ENCODE data around the gene ANO6.

DNA sequence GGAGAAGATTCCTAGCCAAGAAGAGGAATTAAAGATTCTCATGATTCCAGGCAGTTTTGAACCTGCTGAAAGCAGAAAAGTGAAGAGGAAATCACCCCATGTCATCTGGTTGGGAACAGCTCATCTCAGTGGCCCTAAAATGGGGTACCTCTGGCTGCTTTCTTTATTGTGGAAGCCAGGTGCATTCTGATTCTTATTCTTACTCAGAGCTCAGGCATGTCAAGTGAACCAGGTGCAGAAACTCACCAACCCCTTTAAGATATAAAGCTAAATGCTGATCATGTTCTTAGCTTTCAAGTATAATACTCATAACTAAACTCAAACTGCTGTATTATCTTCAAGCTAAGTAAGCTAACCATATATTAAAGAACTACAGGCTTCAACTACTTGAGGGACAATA is 259.7 kb downstream of the ANO6 start:
- TF ChIP-seq POLR2A (IDR thresholded peaks at IDR 0.05; ENCODE audit: extremely low read depth, insufficient read length) (no peak), MYC (IDR thresholded peaks at IDR 0.05; ENCODE audit: low read depth, low read length) (no peak)
- TF ChIP-seq, protein P1, sequence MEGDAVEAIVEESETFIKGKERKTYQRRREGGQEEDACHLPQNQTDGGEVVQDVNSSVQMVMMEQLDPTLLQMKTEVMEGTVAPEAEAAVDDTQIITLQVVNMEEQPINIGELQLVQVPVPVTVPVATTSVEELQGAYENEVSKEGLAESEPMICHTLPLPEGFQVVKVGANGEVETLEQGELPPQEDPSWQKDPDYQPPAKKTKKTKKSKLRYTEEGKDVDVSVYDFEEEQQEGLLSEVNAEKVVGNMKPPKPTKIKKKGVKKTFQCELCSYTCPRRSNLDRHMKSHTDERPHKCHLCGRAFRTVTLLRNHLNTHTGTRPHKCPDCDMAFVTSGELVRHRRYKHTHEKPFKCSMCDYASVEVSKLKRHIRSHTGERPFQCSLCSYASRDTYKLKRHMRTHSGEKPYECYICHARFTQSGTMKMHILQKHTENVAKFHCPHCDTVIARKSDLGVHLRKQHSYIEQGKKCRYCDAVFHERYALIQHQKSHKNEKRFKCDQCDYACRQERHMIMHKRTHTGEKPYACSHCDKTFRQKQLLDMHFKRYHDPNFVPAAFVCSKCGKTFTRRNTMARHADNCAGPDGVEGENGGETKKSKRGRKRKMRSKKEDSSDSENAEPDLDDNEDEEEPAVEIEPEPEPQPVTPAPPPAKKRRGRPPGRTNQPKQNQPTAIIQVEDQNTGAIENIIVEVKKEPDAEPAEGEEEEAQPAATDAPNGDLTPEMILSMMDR (IDR thresholded peaks at IDR 0.05; ENCODE audit: low read depth, low read length): no peak
- TF ChIP-seq, protein P2, sequence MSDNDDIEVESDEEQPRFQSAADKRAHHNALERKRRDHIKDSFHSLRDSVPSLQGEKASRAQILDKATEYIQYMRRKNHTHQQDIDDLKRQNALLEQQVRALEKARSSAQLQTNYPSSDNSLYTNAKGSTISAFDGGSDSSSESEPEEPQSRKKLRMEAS (IDR thresholded peaks at IDR 0.05; ENCODE audit: low read depth, low read length): no peak

Measured in NB4 (cell line).